HG03064 (cell line): ENCODE results near the gene TRIP10.
"Not testable (repeated sequence)": the region's sequence is repeated elsewhere in the genome, so short reads cannot be mapped to it uniquely, and the experiment has no call there.

ENCODE experiments used
- ATAC-seq: cut with Tn5 transposase; IDR thresholded peaks from one replicate; pipeline ENCODE4 v1.9.1; 2021; ENCODE audit warnings: low read depth; ENCODE audit not compliant: unreplicated experiment

TRIP10 gene

GRCh38 chr19:6790194-6791128 is 51.0 kb downstream of the TRIP10 start:
- ATAC-seq: no peak

- no peak for ATAC-seq
Observed at GRCh38 chr19:6791237-6791636, 51.8 kb downstream of the TRIP10 start.

GRCh38 chr19:6793411-6793810 is 53.9 kb downstream of the TRIP10 start:
- ATAC-seq: no peak

- ATAC-seq: no peak
Observed at GRCh38 chr19:6793973-6794372, 54.5 kb downstream of the TRIP10 start.

GRCh38 chr19:6794686-6795431 is 55.4 kb downstream of the TRIP10 start:
- no peak for ATAC-seq

GRCh38 chr19:6796278-6796677 is 56.8 kb downstream of the TRIP10 start:
- ATAC-seq: no peak

GRCh38 chr19:6797646-6798045 is 58.2 kb downstream of the TRIP10 start:
- no peak for ATAC-seq

GRCh38 chr19:6800160-6800790 is 60.8 kb downstream of the TRIP10 start:
- ATAC-seq: not testable (repeated sequence)

GRCh38 chr19:6800991-6801484 is 61.6 kb downstream of the TRIP10 start:
- ATAC-seq: no peak
